SK-N-SH treated with all-trans-retinoic acid at 6 μM for 48 hours (cell line): ENCODE measurements around the gene TMCC3.

Source experiments
- GLIS3 ChIP-seq: fragments of 250-450 bp; sonication (Bioruptor Pico); IDR thresholded peaks from 2 replicates; pipeline ENCODE4 v1.5.0; 2020; ENCODE audit warnings: mild to moderate bottlenecking, moderate library complexity
- SNAI2 ChIP-seq: fragments of 250-450 bp; sonication (Bioruptor Pico); IDR thresholded peaks from 2 replicates; pipeline ENCODE4 v1.5.0; 2020; ENCODE audit warnings: mild to moderate bottlenecking, moderate library complexity
- ZFP3 ChIP-seq: fragments of 250-450 bp; sonication (Bioruptor Pico); IDR thresholded peaks from 2 replicates; pipeline ENCODE4 v1.5.0; 2020; ENCODE audit warnings: mild to moderate bottlenecking, moderate library complexity
- ZFP30 ChIP-seq: fragments of 450-650 bp; formaldehyde crosslinking; IDR thresholded peaks from 2 replicates; pipeline ENCODE4 v1.5.0; 2022; ENCODE audit warnings: mild to moderate bottlenecking, moderate library complexity

DNA sequence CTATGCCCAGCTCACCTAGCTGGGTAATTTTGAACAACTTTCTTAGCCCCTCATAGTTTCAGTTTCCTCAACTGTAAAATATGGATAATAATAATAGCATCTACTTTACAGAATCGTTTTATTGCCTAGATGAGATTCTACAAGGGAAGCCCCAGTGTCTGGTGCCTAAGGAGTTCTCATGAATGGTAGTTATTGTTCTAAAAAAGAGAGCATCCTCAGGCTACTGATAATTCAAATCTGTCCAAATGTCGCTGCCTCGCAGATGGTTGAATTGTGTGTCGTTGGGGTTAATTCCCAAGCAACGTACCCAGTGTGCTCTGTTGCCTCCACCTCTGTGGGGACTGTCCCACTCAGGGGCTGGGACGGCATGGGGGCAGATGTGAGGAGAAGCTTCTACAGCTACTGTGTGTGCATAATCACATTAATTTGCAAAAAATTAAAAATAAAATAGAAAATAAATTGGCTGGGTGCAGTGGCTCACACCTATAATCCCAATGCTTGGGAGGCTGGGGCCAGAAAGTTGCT, 119.1 kb downstream of the TMCC3 start:
- TF ChIP-seq GLIS3 (CRISPR knock-in tag) (no peak), SNAI2 (CRISPR knock-in tag) (no peak), ZFP3 (CRISPR knock-in tag) (no peak), ZFP30 (no peak)
